Measurements from ENCODE around the gene RPL6.
"Not testable (repeated sequence)": the region's sequence is repeated elsewhere in the genome, so short reads cannot be mapped to it uniquely, and the experiment has no call there.

The RPL6 gene

GRCh38 chr12:112439769-112440168 is 30.4 kb upstream of the RPL6 start:
- H3K4me1 ChIP-seq (ENCODE audit: control insufficient read depth, insufficient read depth, low read length) = no peaks in the 10 kb centered on the region
- no peak overlapping the region for H3K27ac ChIP-seq (ENCODE audit: low read depth, low read length)
- H3K4me3 ChIP-seq (ENCODE audit: low read depth, low read length) = no peak overlapping the region

GRCh38 chr12:112438645-112439044 is 29.2 kb upstream of the RPL6 start:
- not testable (repeated sequence) for H3K4me3 ChIP-seq (ENCODE audit: low read depth, low read length); H3K9ac ChIP-seq (ENCODE audit: low read length); H3K27me3 ChIP-seq (ENCODE audit: control insufficient read depth, insufficient read depth, low read length); H3K4me1 ChIP-seq (ENCODE audit: control insufficient read depth, insufficient read depth, low read length); H3K36me3 ChIP-seq (ENCODE audit: control insufficient read depth, insufficient read depth, low read length); H3K9me3 ChIP-seq (ENCODE audit: control insufficient read depth, insufficient read depth, low read depth, low read length); H3K27ac ChIP-seq (ENCODE audit: low read depth, low read length)

More at GRCh38 chr12:112439769-112440168, 30.4 kb upstream of the RPL6 start:
- Histone ChIP-seq H3K9ac (ENCODE audit: low read length) (no peak overlapping the region), H3K36me3 (ENCODE audit: control insufficient read depth, insufficient read depth, low read length) (peaks cover 4% of the 10 kb centered on the region; the same call in 1 of the 2 replicates), H3K27me3 (ENCODE audit: control insufficient read depth, insufficient read depth, low read length) (no peaks in the 10 kb centered on the region), H3K9me3 (ENCODE audit: control insufficient read depth, insufficient read depth, low read depth, low read length) (no peaks in the 10 kb centered on the region)

GRCh38 chr12:112433551-112433950 is 24.1 kb upstream of the RPL6 start:
- H3K9me3 ChIP-seq (ENCODE audit: control insufficient read depth, insufficient read depth, low read depth, low read length) = no peaks in the 10 kb centered on the region
- H3K27me3 ChIP-seq (ENCODE audit: control insufficient read depth, insufficient read depth, low read length) = no peaks in the 10 kb centered on the region
- no peak overlapping the region for H3K27ac ChIP-seq (ENCODE audit: low read depth, low read length)
- H3K4me1 ChIP-seq (ENCODE audit: control insufficient read depth, insufficient read depth, low read length) = no peaks in the 10 kb centered on the region
- H3K36me3 ChIP-seq (ENCODE audit: control insufficient read depth, insufficient read depth, low read length) = peaks cover 3% of the 10 kb centered on the region
- no peak overlapping the region for H3K9ac ChIP-seq (ENCODE audit: low read length)
- H3K4me3 ChIP-seq (ENCODE audit: low read depth, low read length) = no peak overlapping the region

- no peak overlapping the region for H3K27ac ChIP-seq (ENCODE audit: low read depth, low read length)
- H3K27me3 ChIP-seq (ENCODE audit: control insufficient read depth, insufficient read depth, low read length) = no peaks in the 10 kb centered on the region
- H3K9me3 ChIP-seq (ENCODE audit: control insufficient read depth, insufficient read depth, low read depth, low read length) = no peaks in the 10 kb centered on the region
- no peak overlapping the region for H3K9ac ChIP-seq (ENCODE audit: low read length)
- H3K4me1 ChIP-seq (ENCODE audit: control insufficient read depth, insufficient read depth, low read length) = no peaks in the 10 kb centered on the region
- H3K36me3 ChIP-seq (ENCODE audit: control insufficient read depth, insufficient read depth, low read length) = peaks cover 3% of the 10 kb centered on the region
- no peak overlapping the region for H3K4me3 ChIP-seq (ENCODE audit: low read depth, low read length)
Observed at GRCh38 chr12:112431965-112432364, 22.6 kb upstream of the RPL6 start.

GRCh38 chr12:112430929-112431328 is 21.5 kb upstream of the RPL6 start:
- Histone ChIP-seq H3K27ac (ENCODE audit: low read depth, low read length) (no peak overlapping the region), H3K4me1 (ENCODE audit: control insufficient read depth, insufficient read depth, low read length) (no peaks in the 10 kb centered on the region), H3K27me3 (ENCODE audit: control insufficient read depth, insufficient read depth, low read length) (no peaks in the 10 kb centered on the region), H3K4me3 (ENCODE audit: low read depth, low read length) (no peak overlapping the region), H3K36me3 (ENCODE audit: control insufficient read depth, insufficient read depth, low read length) (peaks cover 3% of the 10 kb centered on the region), H3K9ac (ENCODE audit: low read length) (no peak overlapping the region), H3K9me3 (ENCODE audit: control insufficient read depth, insufficient read depth, low read depth, low read length) (no peaks in the 10 kb centered on the region)

GRCh38 chr12:112427760-112428159 is 18.4 kb upstream of the RPL6 start:
- no peaks in the 10 kb centered on the region for H3K27me3 ChIP-seq (ENCODE audit: control insufficient read depth, insufficient read depth, low read length)
- H3K9ac ChIP-seq (ENCODE audit: low read length) = no peak overlapping the region
- no peak overlapping the region for H3K4me3 ChIP-seq (ENCODE audit: low read depth, low read length)
- no peaks in the 10 kb centered on the region for H3K9me3 ChIP-seq (ENCODE audit: control insufficient read depth, insufficient read depth, low read depth, low read length)
- H3K27ac ChIP-seq (ENCODE audit: low read depth, low read length) = no peak overlapping the region
- no peaks in the 10 kb centered on the region for H3K4me1 ChIP-seq (ENCODE audit: control insufficient read depth, insufficient read depth, low read length)
- peaks cover 3% of the 10 kb centered on the region; the same call in 1 of the 2 replicates for H3K36me3 ChIP-seq (ENCODE audit: control insufficient read depth, insufficient read depth, low read length)

GRCh38 chr12:112425582-112426382 is 16.4 kb upstream of the RPL6 start:
- Histone ChIP-seq H3K9ac (ENCODE audit: low read length) (no peak overlapping the region), H3K36me3 (ENCODE audit: control insufficient read depth, insufficient read depth, low read length) (no peaks in the 10 kb centered on the region; the same call in 1 of the 2 replicates), H3K9me3 (ENCODE audit: control insufficient read depth, insufficient read depth, low read depth, low read length) (no peaks in the 10 kb centered on the region), H3K4me3 (ENCODE audit: low read depth, low read length) (no peak overlapping the region), H3K27me3 (ENCODE audit: control insufficient read depth, insufficient read depth, low read length) (no peaks in the 10 kb centered on the region), H3K4me1 (ENCODE audit: control insufficient read depth, insufficient read depth, low read length) (no peaks in the 10 kb centered on the region), H3K27ac (ENCODE audit: low read depth, low read length) (no peak overlapping the region)

GRCh38 chr12:112424126-112424525 is 14.7 kb upstream of the RPL6 start:
- H3K4me1 ChIP-seq (ENCODE audit: control insufficient read depth, insufficient read depth, low read length) = peaks cover 5% of the 10 kb centered on the region; the same call in 1 of the 2 replicates
- H3K36me3 ChIP-seq (ENCODE audit: control insufficient read depth, insufficient read depth, low read length) = no peaks in the 10 kb centered on the region; the same call in 1 of the 2 replicates
- H3K9ac ChIP-seq (ENCODE audit: low read length) = no peak overlapping the region
- no peaks in the 10 kb centered on the region for H3K9me3 ChIP-seq (ENCODE audit: control insufficient read depth, insufficient read depth, low read depth, low read length)
- no peak overlapping the region for H3K4me3 ChIP-seq (ENCODE audit: low read depth, low read length)
- no peak overlapping the region for H3K27ac ChIP-seq (ENCODE audit: low read depth, low read length)
- no peaks in the 10 kb centered on the region for H3K27me3 ChIP-seq (ENCODE audit: control insufficient read depth, insufficient read depth, low read length)

- Histone ChIP-seq H3K4me3 (ENCODE audit: low read depth, low read length) (no peak overlapping the region), H3K27me3 (ENCODE audit: control insufficient read depth, insufficient read depth, low read length) (no peaks in the 10 kb centered on the region), H3K27ac (ENCODE audit: low read depth, low read length) (no peak overlapping the region), H3K9ac (ENCODE audit: low read length) (no peak overlapping the region), H3K36me3 (ENCODE audit: control insufficient read depth, insufficient read depth, low read length) (no peaks in the 10 kb centered on the region), H3K9me3 (ENCODE audit: control insufficient read depth, insufficient read depth, low read depth, low read length) (no peaks in the 10 kb centered on the region), H3K4me1 (ENCODE audit: control insufficient read depth, insufficient read depth, low read length) (peaks cover 5% of the 10 kb centered on the region; the same call in 1 of the 2 replicates)
Observed at GRCh38 chr12:112422531-112422930, 13.1 kb upstream of the RPL6 start.

- H3K36me3 ChIP-seq (ENCODE audit: control insufficient read depth, insufficient read depth, low read length) = no peaks in the 10 kb centered on the region
- no peak overlapping the region for H3K4me3 ChIP-seq (ENCODE audit: low read depth, low read length)
- no peak overlapping the region for H3K9ac ChIP-seq (ENCODE audit: low read length)
- H3K27ac ChIP-seq (ENCODE audit: low read depth, low read length) = no peak overlapping the region
- H3K9me3 ChIP-seq (ENCODE audit: control insufficient read depth, insufficient read depth, low read depth, low read length) = no peaks in the 10 kb centered on the region
- H3K4me1 ChIP-seq (ENCODE audit: control insufficient read depth, insufficient read depth, low read length) = peaks cover 5% of the 10 kb centered on the region; the same call in 1 of the 2 replicates
- no peaks in the 10 kb centered on the region for H3K27me3 ChIP-seq (ENCODE audit: control insufficient read depth, insufficient read depth, low read length)
Observed at GRCh38 chr12:112421363-112421762, 12.0 kb upstream of the RPL6 start.

- Histone ChIP-seq H3K27ac (ENCODE audit: low read depth, low read length) (no peak overlapping the region), H3K27me3 (ENCODE audit: control insufficient read depth, insufficient read depth, low read length) (no peaks in the 10 kb centered on the region), H3K4me1 (ENCODE audit: control insufficient read depth, insufficient read depth, low read length) (peaks cover 5% of the 10 kb centered on the region; the same call in 1 of the 2 replicates), H3K9ac (ENCODE audit: low read length) (no peak overlapping the region), H3K9me3 (ENCODE audit: control insufficient read depth, insufficient read depth, low read depth, low read length) (no peaks in the 10 kb centered on the region), H3K4me3 (ENCODE audit: low read depth, low read length) (no peak overlapping the region), H3K36me3 (ENCODE audit: control insufficient read depth, insufficient read depth, low read length) (no peaks in the 10 kb centered on the region)
Observed at GRCh38 chr12:112420740-112421139, 11.3 kb upstream of the RPL6 start.

All from HUES6 (cell line).